ENCODE measurements around the gene ABTB1. TPM values are rescaled to one million over a fixed set of nuclear protein-coding genes. Genes with fewer than 3 reads are reported as not detected.

ABTB1 gene
- total and polyA plus RNA-seq, 4 donors = 28.7 to 263 (median 62.6) TPM

- H3K36me3 ChIP-seq (ENCODE audit: control insufficient read depth in 1 of 2, insufficient read depth in 2 of 2, low read length in 1 of 2) = no peaks in the 10 kb centered on the region
- no peaks in the 10 kb centered on the region for H3K4me1 ChIP-seq (ENCODE audit: control insufficient read depth in 1 of 2, insufficient read depth in 2 of 2, low read length in 2 of 2)
- H3K4me3 ChIP-seq (ENCODE audit: low read length in 2 of 2) = no peak overlapping the region
- H3K9me3 ChIP-seq (ENCODE audit: control insufficient read depth, low read length) = no peaks in the 10 kb centered on the region
- DNase-seq (peak; percentile 39 to 52), ATAC-seq (ENCODE audit: low FRiP score) (no peak)
- peak overlapping the region; percentile 1 to 70 for H3K27ac ChIP-seq (ENCODE audit: low read depth in 1 of 2, low read length in 2 of 2)
- 87 to 88% methylated on average over 8 of the region's 8 CpGs for WGBS, 2 donors
- intact Hi-C loops (cut with DNase I) = loop anchor here in 1 of 2 donors (2.0 to 10.0 kb wide), 3 partner anchors 37 to 223 kb away; partner anchors contain the start of gene KBTBD12
- H3K27me3 ChIP-seq (ENCODE audit: control insufficient read depth in 1 of 2, insufficient read depth in 2 of 2, low read length in 1 of 2) = no peaks in the 10 kb centered on the region
Observed at GRCh38 chr3:127691489-127691888, 18.7 kb downstream of the ABTB1 start.

DNA sequence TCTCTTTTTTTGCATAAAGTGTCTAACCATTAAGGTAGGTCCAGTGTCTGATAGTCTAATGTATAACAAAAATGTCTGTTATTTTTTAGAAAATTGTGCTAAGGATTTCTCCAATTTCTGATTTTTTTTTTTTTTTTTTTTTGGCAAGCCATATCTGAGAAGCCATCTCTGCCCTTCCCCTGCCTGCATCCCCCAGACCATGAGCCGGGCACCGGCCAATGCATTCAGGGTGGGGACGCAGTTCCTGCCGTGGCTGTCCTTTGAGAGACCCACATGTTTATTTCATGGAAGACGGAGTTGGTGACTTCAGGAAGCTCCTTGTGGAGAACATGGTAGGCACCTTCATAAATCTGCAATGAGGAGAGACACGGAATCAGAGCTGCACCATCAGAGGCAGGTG, 19.2 kb downstream of the ABTB1 start:
- Histone ChIP-seq H3K4me1 (ENCODE audit: control insufficient read depth in 1 of 2, insufficient read depth in 2 of 2, low read length in 2 of 2) (no peaks in the 10 kb centered on the region), H3K4me3 (ENCODE audit: low read length in 2 of 2) (no peak overlapping the region), H3K36me3 (ENCODE audit: control insufficient read depth in 1 of 2, insufficient read depth in 2 of 2, low read length in 1 of 2) (no peaks in the 10 kb centered on the region), H3K27me3 (ENCODE audit: control insufficient read depth in 1 of 2, insufficient read depth in 2 of 2, low read length in 1 of 2) (no peaks in the 10 kb centered on the region), H3K27ac (ENCODE audit: low read depth in 1 of 2, low read length in 2 of 2) (no peak overlapping the region), H3K9me3 (ENCODE audit: control insufficient read depth, low read length) (no peaks in the 10 kb centered on the region)
- intact Hi-C loops (cut with DNase I) = loop anchor here in 1 of 2 donors (2.0 to 10.0 kb wide), 3 partner anchors 37 to 223 kb away; partner anchors contain the start of gene KBTBD12
- peak; percentile 1 to 66 for DNase-seq
- WGBS, 2 donors = 86 to 91% methylated on average over 6 of the region's 6 CpGs
- no peak for ATAC-seq (ENCODE audit: low FRiP score)

GRCh38 chr3:127692501-127693335, 20.0 kb downstream of the ABTB1 start:
- intact Hi-C loops (cut with DNase I) = loop anchor here in 1 of 2 donors (5.0 to 10.0 kb wide), 2 partner anchors 70 to 222 kb away; partner anchors contain the start of gene KBTBD12
- Histone ChIP-seq H3K9me3 (ENCODE audit: control insufficient read depth, low read length) (no peaks in the 10 kb centered on the region), H3K4me3 (ENCODE audit: low read length in 2 of 2) (no peak overlapping the region), H3K36me3 (ENCODE audit: control insufficient read depth in 1 of 2, insufficient read depth in 2 of 2, low read length in 1 of 2) (no peaks in the 10 kb centered on the region), H3K27ac (ENCODE audit: low read depth in 1 of 2, low read length in 2 of 2) (no peak overlapping the region), H3K4me1 (ENCODE audit: control insufficient read depth in 1 of 2, insufficient read depth in 2 of 2, low read length in 2 of 2) (no peaks in the 10 kb centered on the region), H3K27me3 (ENCODE audit: control insufficient read depth in 1 of 2, insufficient read depth in 2 of 2, low read length in 1 of 2) (no peaks in the 10 kb centered on the region)
- 85 to 90% methylated on average over 21 of the region's 21 CpGs for WGBS, 2 donors
- ATAC-seq (ENCODE audit: low FRiP score) (no peak), DNase-seq (peak; percentile 40 to 56)

- ATAC-seq (ENCODE audit: low FRiP score) = no peak
- H3K36me3 ChIP-seq (ENCODE audit: control insufficient read depth in 1 of 2, insufficient read depth in 2 of 2, low read length in 1 of 2) = no peaks in the 10 kb centered on the region
- no peaks in the 10 kb centered on the region for H3K27me3 ChIP-seq (ENCODE audit: control insufficient read depth in 1 of 2, insufficient read depth in 2 of 2, low read length in 1 of 2)
- intact Hi-C loops (cut with DNase I) = loop anchor here in 1 of 2 donors (5.0 to 10.0 kb wide), 2 partner anchors 69 to 221 kb away; partner anchors contain the start of gene KBTBD12
- no peak overlapping the region for H3K27ac ChIP-seq (ENCODE audit: low read depth in 1 of 2, low read length in 2 of 2)
- DNase-seq = peak in 1 of 2 donors; percentile 52
- WGBS, 2 donors = 91 to 92% methylated on average over 7 of the region's 7 CpGs
- H3K4me1 ChIP-seq (ENCODE audit: control insufficient read depth in 1 of 2, insufficient read depth in 2 of 2, low read length in 2 of 2) = no peaks in the 10 kb centered on the region
- no peak overlapping the region for H3K4me3 ChIP-seq (ENCODE audit: low read length in 2 of 2)
- H3K9me3 ChIP-seq (ENCODE audit: control insufficient read depth, low read length) = no peaks in the 10 kb centered on the region
Observed at GRCh38 chr3:127693336-127693843, 20.6 kb downstream of the ABTB1 start.

- ATAC-seq (ENCODE audit: low FRiP score) (no peak), DNase-seq (peak; percentile 69 to 80)
- H3K4me3 ChIP-seq (ENCODE audit: low read length in 2 of 2) = no peak overlapping the region
- intact Hi-C loops (cut with DNase I) = loop anchor here (5.0 to 10.0 kb wide), 6 partner anchors 43 to 258 kb away; partner anchors contain the start of genes KBTBD12 (in 1 of the 2) and MGLL (in 1 of the 2)
- peak overlapping the region in 1 of 2 donors; percentile 16 for H3K27ac ChIP-seq (ENCODE audit: low read depth in 1 of 2, low read length in 2 of 2)
- H3K4me1 ChIP-seq (ENCODE audit: control insufficient read depth in 1 of 2, insufficient read depth in 2 of 2, low read length in 2 of 2) = no peaks in the 10 kb centered on the region
- no peaks in the 10 kb centered on the region for H3K9me3 ChIP-seq (ENCODE audit: control insufficient read depth, low read length)
- no peaks in the 10 kb centered on the region for H3K27me3 ChIP-seq (ENCODE audit: control insufficient read depth in 1 of 2, insufficient read depth in 2 of 2, low read length in 1 of 2)
- no peaks in the 10 kb centered on the region for H3K36me3 ChIP-seq (ENCODE audit: control insufficient read depth in 1 of 2, insufficient read depth in 2 of 2, low read length in 1 of 2)
- WGBS, 2 donors = 73 to 74% methylated on average over 17 of the region's 17 CpGs
Observed at GRCh38 chr3:127694467-127695215, 21.9 kb downstream of the ABTB1 start.

DNA sequence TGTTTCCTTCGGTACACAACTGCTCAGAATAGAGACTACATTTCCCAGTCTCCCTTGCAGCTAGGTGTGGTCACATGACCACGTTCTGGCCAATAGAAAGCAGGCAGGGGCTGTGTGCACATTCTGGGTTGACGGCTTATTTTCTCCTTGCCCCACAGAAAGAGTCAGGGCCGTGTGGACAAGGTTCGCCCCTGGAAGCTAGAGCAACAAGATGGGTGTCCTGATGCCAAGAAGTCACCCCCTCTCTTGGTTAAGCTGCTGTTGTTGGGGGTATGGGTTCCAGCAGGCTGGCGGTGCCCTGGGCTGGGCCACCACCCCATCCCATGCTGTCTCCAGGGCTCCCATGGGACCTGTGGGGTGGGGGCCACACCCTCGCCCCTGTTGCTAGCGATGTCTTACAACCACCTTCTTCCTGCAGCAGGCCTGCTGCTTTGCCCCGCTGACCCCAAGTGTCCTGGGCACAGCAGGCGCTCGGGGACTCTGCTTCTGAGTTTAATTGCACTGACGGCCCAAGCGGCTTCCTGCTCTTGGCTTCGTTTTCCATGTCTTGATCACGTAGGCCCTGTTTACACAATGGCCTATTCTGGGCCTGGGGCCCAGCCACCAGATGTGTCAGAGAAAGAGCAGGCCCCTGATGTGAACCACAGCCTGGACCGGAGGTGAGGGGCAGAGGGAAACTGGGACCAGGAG, 24.9 kb downstream of the ABTB1 start:
- 1 to 5% methylated on average over 16 of the region's 16 CpGs for WGBS, 2 donors
- ATAC-seq (ENCODE audit: low FRiP score) (peak; percentile 87), DNase-seq (peak; percentile 91 to 92)
- Histone ChIP-seq H3K4me1 (ENCODE audit: control insufficient read depth in 1 of 2, insufficient read depth in 2 of 2, low read length in 2 of 2) (peaks cover 0 to 2% of the 10 kb centered on the region in 2 donors), H3K27ac (ENCODE audit: low read depth in 1 of 2, low read length in 2 of 2) (peak overlapping the region; percentile 50 to 97), H3K4me3 (ENCODE audit: low read length in 2 of 2) (no peak overlapping the region), H3K27me3 (ENCODE audit: control insufficient read depth in 1 of 2, insufficient read depth in 2 of 2, low read length in 1 of 2) (no peaks in the 10 kb centered on the region), H3K9me3 (ENCODE audit: control insufficient read depth, low read length) (no peaks in the 10 kb centered on the region), H3K36me3 (ENCODE audit: control insufficient read depth in 1 of 2, insufficient read depth in 2 of 2, low read length in 1 of 2) (no peaks in the 10 kb centered on the region)
- intact Hi-C loops (cut with DNase I) = loop anchor here (2.0 to 10.0 kb wide), 6 partner anchors 40 to 255 kb away; partner anchors contain the start of genes MGLL (in 2 of the 2) and KBTBD12 (in 1 of the 2)

DNA sequence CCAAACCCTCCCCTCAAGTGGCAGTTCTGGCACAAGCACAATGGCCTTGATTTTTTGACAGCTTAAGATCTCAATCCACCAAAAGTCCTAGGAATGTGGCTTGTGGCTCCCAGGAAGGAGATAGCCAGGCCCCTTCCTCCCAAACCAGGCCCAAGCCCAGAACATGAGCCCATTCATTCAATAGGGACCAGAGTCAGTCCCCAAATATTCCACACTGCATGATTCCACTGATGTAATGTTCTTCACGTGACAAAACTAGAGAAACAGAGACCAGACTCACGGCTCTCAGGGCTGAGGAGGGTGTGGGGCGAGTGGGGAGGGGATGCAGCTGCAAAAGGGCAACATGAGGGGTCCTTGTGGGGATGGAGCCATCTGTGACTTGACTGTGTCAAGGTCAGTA, 25.5 kb downstream of the ABTB1 start:
- Histone ChIP-seq H3K4me1 (ENCODE audit: control insufficient read depth in 1 of 2, insufficient read depth in 2 of 2, low read length in 2 of 2) (peaks cover 0 to 2% of the 10 kb centered on the region in 2 donors), H3K9me3 (ENCODE audit: control insufficient read depth, low read length) (no peaks in the 10 kb centered on the region), H3K27ac (ENCODE audit: low read depth in 1 of 2, low read length in 2 of 2) (peak overlapping the region; percentile 50 to 97), H3K36me3 (ENCODE audit: control insufficient read depth in 1 of 2, insufficient read depth in 2 of 2, low read length in 1 of 2) (no peaks in the 10 kb centered on the region), H3K27me3 (ENCODE audit: control insufficient read depth in 1 of 2, insufficient read depth in 2 of 2, low read length in 1 of 2) (no peaks in the 10 kb centered on the region), H3K4me3 (ENCODE audit: low read length in 2 of 2) (no peak overlapping the region)
- 20 to 22% methylated on average over 3 of the region's 3 CpGs for WGBS, 2 donors
- peak; percentile 0 for ATAC-seq (ENCODE audit: low FRiP score)
- intact Hi-C loops (cut with DNase I) = loop anchor here (5.0 to 10.0 kb wide), 5 partner anchors 39 to 254 kb away; partner anchors contain the start of genes KBTBD12 (in 1 of the 2) and MGLL (in 1 of the 2)
- peak in 1 of 2 donors; percentile 23 for DNase-seq

All from aorta (tissue), 5 donors.